ENCODE data around the gene CHN2. TPM values are rescaled to one million over a fixed set of nuclear protein-coding genes. Genes with fewer than 3 reads are reported as not detected.

Gene CHN2
- total and polyA plus RNA-seq, 10 donors = 4.2 to 52.0 (median 28.5) TPM

- Histone ChIP-seq H3K27ac (no peak overlapping the region), H3K36me3 (peaks cover 0 to 69% (median 6%) of the 10 kb centered on the region in 6 donors), H3K4me3 (no peak overlapping the region), H3K4me1 (no peaks in the 10 kb centered on the region), H3K27me3 (replicated peaks in 1 of 7) (no peaks in the 10 kb centered on the region), H3K9me3 (no peaks in the 10 kb centered on the region)
- intact Hi-C loops (cut with DNase I; ENCODE audit: low total_unique reads) = no loop called here
- TF ChIP-seq CTCF (IDR thresholded peaks at IDR 0.05 in 8 of 11, conservative IDR thresholded peaks at IDR 0.05 in 3 of 11) (no peak), POLR2A (IDR thresholded peaks at IDR 0.05) (no peak), POLR2AphosphoS5 (IDR thresholded peaks at IDR 0.05) (no peak)
- no peak for DNase-seq
- WGBS, 5 donors = 80 to 96% (median 91%) methylated on average over 4 of the region's 4 CpGs
Measured at GRCh38 chr7:29505931-29506330, 311.4 kb downstream of the CHN2 start.

GRCh38 chr7:29508608-29509007 is 314.0 kb downstream of the CHN2 start:
- H3K4me1 ChIP-seq = no peaks in the 10 kb centered on the region
- no peaks in the 10 kb centered on the region for H3K27me3 ChIP-seq (replicated peaks in 1 of 7)
- no peak overlapping the region for H3K4me3 ChIP-seq
- whole genome bisulfite sequencing, 5 donors = 79 to 94% (median 83%) methylated on average over 5 of the region's 5 CpGs
- no peak overlapping the region for H3K27ac ChIP-seq
- TF ChIP-seq POLR2A (IDR thresholded peaks at IDR 0.05) (no peak), POLR2AphosphoS5 (IDR thresholded peaks at IDR 0.05) (no peak)
- no peak for DNase-seq
- intact Hi-C loops (cut with DNase I; ENCODE audit: low total_unique reads) = no loop called here
- H3K9me3 ChIP-seq = no peaks in the 10 kb centered on the region
- H3K36me3 ChIP-seq = peaks cover 0 to 79% (median 6%) of the 10 kb centered on the region in 6 donors

GRCh38 chr7:29510028-29510427 is 315.5 kb downstream of the CHN2 start:
- 95 to 100% (median 98%) methylated on average over 4 of the region's 4 CpGs for WGBS, 5 donors
- TF ChIP-seq POLR2A (IDR thresholded peaks at IDR 0.05) (no peak), CTCF (IDR thresholded peaks at IDR 0.05 in 8 of 11, conservative IDR thresholded peaks at IDR 0.05 in 3 of 11) (no peak), POLR2AphosphoS5 (IDR thresholded peaks at IDR 0.05) (no peak)

GRCh38 chr7:29511337-29511736 is 316.8 kb downstream of the CHN2 start:
- TF ChIP-seq POLR2A (IDR thresholded peaks at IDR 0.05) (no peak), CTCF (IDR thresholded peaks at IDR 0.05 in 8 of 11, conservative IDR thresholded peaks at IDR 0.05 in 3 of 11) (no peak), POLR2AphosphoS5 (IDR thresholded peaks at IDR 0.05) (no peak)
- intact Hi-C loops (cut with DNase I; ENCODE audit: low total_unique reads) = no loop called here
- 18 to 47% (median 21%) methylated on average over 1 of the region's 1 CpG for WGBS, 5 donors
- Histone ChIP-seq H3K27ac (no peak overlapping the region), H3K27me3 (replicated peaks in 1 of 7) (no peaks in the 10 kb centered on the region), H3K9me3 (no peaks in the 10 kb centered on the region), H3K4me3 (no peak overlapping the region), H3K36me3 (peaks cover 0 to 57% (median 2%) of the 10 kb centered on the region in 6 donors), H3K4me1 (no peaks in the 10 kb centered on the region)
- no peak for DNase-seq

More at GRCh38 chr7:29510028-29510427, 315.5 kb downstream of the CHN2 start:
- no peak for DNase-seq
- Histone ChIP-seq H3K4me3 (no peak overlapping the region), H3K4me1 (no peaks in the 10 kb centered on the region), H3K9me3 (no peaks in the 10 kb centered on the region), H3K27me3 (replicated peaks in 1 of 7) (no peaks in the 10 kb centered on the region), H3K36me3 (peaks cover 0 to 70% (median 2%) of the 10 kb centered on the region in 6 donors), H3K27ac (no peak overlapping the region)
- intact Hi-C loops (cut with DNase I; ENCODE audit: low total_unique reads) = no loop called here

- no peaks in the 10 kb centered on the region for H3K27me3 ChIP-seq (replicated peaks in 1 of 7)
- TF ChIP-seq POLR2A (IDR thresholded peaks at IDR 0.05) (no peak), CTCF (IDR thresholded peaks at IDR 0.05 in 8 of 11, conservative IDR thresholded peaks at IDR 0.05 in 3 of 11) (no peak)
Measured at GRCh38 chr7:29511851-29512250, 317.3 kb downstream of the CHN2 start.

More at GRCh38 chr7:29511851-29512250, 317.3 kb downstream of the CHN2 start:
- no peak overlapping the region for H3K27ac ChIP-seq
- H3K9me3 ChIP-seq = no peaks in the 10 kb centered on the region
- no peak for DNase-seq
- H3K36me3 ChIP-seq = peaks cover 0 to 54% (median 2%) of the 10 kb centered on the region in 6 donors
- no peak overlapping the region for H3K4me3 ChIP-seq
- WGBS, 5 donors = 60 to 89% (median 68%) methylated on average over 7 to 8 of the region's 8 CpGs
- intact Hi-C loops (cut with DNase I; ENCODE audit: low total_unique reads) = no loop called here
- no peaks in the 10 kb centered on the region for H3K4me1 ChIP-seq

All from spleen (tissue), 11 donors.